ENCODE data around the gene GOLGA5. TPM values are rescaled to one million over a fixed set of nuclear protein-coding genes. Genes with fewer than 3 reads are reported as not detected.
A peak's percentile ranks its signal among the peaks of the same experiment; 100 is the strongest.
"Not testable (repeated sequence)": the region's sequence is repeated elsewhere in the genome, so short reads cannot be mapped to it uniquely, and the experiment has no call there.

The GOLGA5 gene
- total RNA-seq, 3 donors from 2014 or later: 41.4 to 52.1 (median 49.8) TPM

DNA sequence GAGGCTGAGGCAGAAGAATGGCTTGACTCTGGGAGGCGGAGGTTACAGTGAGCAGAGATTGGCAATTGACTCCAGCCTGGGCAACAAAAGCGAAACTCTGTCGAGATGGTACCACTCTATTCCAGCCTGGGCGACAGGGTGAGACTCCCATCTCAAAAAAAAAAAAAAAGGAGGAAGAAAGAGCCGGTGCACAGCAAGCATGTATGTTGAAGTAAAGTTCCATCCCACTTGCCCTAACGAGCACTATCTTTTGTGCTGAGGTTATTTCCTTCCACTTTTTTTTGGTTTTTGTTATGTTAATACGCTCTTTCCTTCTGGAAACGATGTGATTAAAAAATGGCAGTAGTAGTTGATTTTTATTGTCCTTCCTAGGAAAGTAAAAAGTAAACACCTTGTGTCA is 19.5 kb upstream of the GOLGA5 start:
- H3K36me3 ChIP-seq: no peaks in the 10 kb centered on the region
- no peak overlapping the region for H3K27ac ChIP-seq
- no peaks in the 10 kb centered on the region for H3K4me1 ChIP-seq
- no peak for TF ChIP-seq POLR2A (IDR thresholded peaks at IDR 0.05)
- TF ChIP-seq, protein P1, sequence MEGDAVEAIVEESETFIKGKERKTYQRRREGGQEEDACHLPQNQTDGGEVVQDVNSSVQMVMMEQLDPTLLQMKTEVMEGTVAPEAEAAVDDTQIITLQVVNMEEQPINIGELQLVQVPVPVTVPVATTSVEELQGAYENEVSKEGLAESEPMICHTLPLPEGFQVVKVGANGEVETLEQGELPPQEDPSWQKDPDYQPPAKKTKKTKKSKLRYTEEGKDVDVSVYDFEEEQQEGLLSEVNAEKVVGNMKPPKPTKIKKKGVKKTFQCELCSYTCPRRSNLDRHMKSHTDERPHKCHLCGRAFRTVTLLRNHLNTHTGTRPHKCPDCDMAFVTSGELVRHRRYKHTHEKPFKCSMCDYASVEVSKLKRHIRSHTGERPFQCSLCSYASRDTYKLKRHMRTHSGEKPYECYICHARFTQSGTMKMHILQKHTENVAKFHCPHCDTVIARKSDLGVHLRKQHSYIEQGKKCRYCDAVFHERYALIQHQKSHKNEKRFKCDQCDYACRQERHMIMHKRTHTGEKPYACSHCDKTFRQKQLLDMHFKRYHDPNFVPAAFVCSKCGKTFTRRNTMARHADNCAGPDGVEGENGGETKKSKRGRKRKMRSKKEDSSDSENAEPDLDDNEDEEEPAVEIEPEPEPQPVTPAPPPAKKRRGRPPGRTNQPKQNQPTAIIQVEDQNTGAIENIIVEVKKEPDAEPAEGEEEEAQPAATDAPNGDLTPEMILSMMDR (IDR thresholded peaks at IDR 0.05): no peak
- TF ChIP-seq POLR2AphosphoS5 (IDR thresholded peaks at IDR 0.05): no peak
- H3K27me3 ChIP-seq: no peaks in the 10 kb centered on the region
- H3K9me3 ChIP-seq: no peaks in the 10 kb centered on the region
- intact Hi-C loops (cut with DNase I; ENCODE audit: low total_unique reads): no loop called here
- no peak for DNase-seq (ENCODE audit: low spot score in 2 of 2)
- H3K4me3 ChIP-seq: no peak overlapping the region

DNA sequence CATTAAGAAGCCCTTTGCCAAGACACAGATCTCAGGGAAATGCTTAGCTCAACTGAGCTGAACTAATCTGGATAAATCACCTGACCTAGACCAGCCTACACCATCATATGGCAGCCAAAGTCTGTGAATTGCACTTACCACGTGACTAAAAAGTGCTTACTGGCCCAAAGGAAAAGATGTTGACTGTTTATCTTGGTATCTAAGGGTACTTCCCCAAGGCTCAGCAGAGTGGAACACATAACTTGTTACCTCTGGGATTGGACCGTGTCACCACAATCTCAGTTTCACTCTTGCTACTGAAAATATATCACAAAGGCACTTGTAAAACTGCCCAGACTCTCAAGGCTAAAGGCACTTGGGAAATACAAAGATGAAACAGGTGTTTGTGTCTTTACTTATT is 18.8 kb upstream of the GOLGA5 start:
- H3K4me3 ChIP-seq; DNase-seq (ENCODE audit: low spot score in 2 of 2); H3K36me3 ChIP-seq; H3K27me3 ChIP-seq; H3K9me3 ChIP-seq; H3K4me1 ChIP-seq; H3K27ac ChIP-seq; intact Hi-C loops (cut with DNase I; ENCODE audit: low total_unique reads): not testable (repeated sequence)

DNA sequence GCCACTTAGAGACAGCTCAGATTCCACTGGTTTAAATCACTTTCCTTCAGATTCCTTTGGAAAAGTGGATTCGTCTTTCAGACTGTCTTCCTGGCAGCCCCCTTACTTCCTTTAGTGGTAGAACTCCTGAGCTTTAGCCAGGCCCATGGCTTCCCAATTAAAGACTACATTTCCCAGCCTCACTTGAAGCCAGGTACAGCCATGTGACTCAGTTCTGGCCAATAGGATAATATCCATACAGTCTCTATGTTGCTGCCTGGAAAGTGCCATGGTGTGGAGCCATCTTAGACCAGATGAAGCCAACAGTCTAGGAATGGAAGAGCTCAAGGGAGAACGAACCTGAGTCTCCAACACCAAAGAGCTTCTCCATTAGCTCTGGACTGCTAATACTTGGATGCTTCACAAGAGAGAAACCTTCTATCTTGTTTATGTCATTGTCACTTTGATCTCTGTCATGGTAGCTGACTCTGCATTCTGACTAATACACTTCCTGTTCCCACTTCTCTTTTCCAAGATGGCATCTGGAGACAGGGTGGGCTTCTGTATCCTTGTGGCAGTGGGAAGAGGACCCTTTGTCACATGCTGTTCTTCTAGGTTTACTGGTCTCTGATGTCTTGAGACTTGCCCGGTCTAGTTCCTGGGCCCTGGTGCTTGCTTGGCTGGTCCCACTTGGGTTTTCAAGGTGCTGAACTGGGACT is 15.1 kb upstream of the GOLGA5 start:
- intact Hi-C loops (cut with DNase I; ENCODE audit: low total_unique reads); H3K27ac ChIP-seq; H3K4me1 ChIP-seq; H3K9me3 ChIP-seq; DNase-seq (ENCODE audit: low spot score in 2 of 2); H3K36me3 ChIP-seq; H3K4me3 ChIP-seq; H3K27me3 ChIP-seq: not testable (repeated sequence)

DNA sequence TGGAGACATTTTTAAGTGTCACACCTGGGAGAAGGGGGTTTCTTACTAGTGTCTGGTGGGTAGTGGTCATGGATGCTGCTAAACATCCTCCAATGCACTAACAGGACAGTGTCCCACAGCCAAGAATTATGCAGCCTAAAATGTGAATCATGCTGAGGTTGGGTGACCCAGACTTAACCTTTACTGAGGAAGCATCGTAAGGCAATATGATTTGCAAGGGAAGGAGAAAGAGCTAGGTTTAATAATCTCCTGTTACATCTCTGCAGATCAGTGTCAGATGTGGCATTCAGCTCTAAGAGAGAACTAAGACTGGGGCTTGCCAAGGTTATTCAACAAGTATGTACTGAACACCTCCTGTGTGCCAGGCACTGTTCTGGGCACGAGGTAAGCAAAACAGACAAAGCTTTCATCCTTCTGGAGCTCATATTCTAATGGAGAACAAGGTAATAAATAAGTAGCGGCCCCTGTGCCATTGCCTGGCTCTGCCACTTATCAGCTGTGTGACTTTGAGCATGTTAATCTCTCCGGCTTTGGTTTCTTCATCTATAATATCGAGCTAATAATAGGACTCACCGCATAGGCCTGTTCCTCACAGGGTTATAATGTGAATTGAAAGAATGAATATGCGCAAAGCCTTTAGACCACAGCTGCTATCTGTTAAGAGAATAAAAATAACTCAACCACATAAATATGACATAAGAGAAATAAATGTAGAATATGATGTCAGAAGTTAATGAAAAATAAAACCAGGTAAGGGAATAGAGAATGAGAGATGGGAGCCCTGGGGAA is 13.5 kb upstream of the GOLGA5 start:
- H3K4me3 ChIP-seq: no peak overlapping the region
- no peaks in the 10 kb centered on the region for H3K27me3 ChIP-seq
- no peaks in the 10 kb centered on the region for H3K36me3 ChIP-seq
- intact Hi-C loops (cut with DNase I; ENCODE audit: low total_unique reads): loop anchor here (10.0 kb wide), 2 partner anchors 96 to 946 kb away; no protein-coding TSS in a partner anchor
- no peak for TF ChIP-seq POLR2AphosphoS5 (IDR thresholded peaks at IDR 0.05)
- TF ChIP-seq POLR2A (IDR thresholded peaks at IDR 0.05): no peak
- TF ChIP-seq, protein P1 (IDR thresholded peaks at IDR 0.05): no peak
- no peak for DNase-seq (ENCODE audit: low spot score in 2 of 2)
- no peak overlapping the region for H3K27ac ChIP-seq
- H3K4me1 ChIP-seq: no peaks in the 10 kb centered on the region
- H3K9me3 ChIP-seq: no peaks in the 10 kb centered on the region

DNA sequence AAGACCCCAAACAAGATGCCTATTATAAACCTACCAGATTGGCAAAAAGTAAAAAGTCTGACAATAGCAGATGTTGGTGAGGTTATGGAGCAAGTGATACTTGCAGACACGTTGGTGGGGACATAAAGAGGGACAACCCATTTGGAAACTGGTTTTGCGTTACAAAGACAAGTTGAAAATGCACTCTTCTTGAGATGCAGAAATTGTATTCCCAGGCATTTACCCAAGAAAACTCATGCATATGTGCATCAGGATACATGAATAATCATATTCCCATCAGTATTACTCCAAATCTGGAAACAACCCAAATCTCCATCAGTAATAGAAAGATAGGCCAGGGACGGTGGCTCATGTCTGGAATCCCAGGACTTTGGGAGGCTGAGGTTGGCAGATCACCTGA is 12.8 kb upstream of the GOLGA5 start:
- no peaks in the 10 kb centered on the region for H3K27me3 ChIP-seq
- no peaks in the 10 kb centered on the region for H3K9me3 ChIP-seq
- H3K27ac ChIP-seq: no peak overlapping the region
- no peak for TF ChIP-seq POLR2A (IDR thresholded peaks at IDR 0.05)
- TF ChIP-seq, protein P1 (IDR thresholded peaks at IDR 0.05): no peak
- TF ChIP-seq POLR2AphosphoS5 (IDR thresholded peaks at IDR 0.05): no peak
- intact Hi-C loops (cut with DNase I; ENCODE audit: low total_unique reads): loop anchor here (10.0 kb wide), 2 partner anchors 97 to 947 kb away; no protein-coding TSS in a partner anchor
- DNase-seq (ENCODE audit: low spot score in 2 of 2): no peak
- H3K4me1 ChIP-seq: no peaks in the 10 kb centered on the region
- H3K4me3 ChIP-seq: no peak overlapping the region
- H3K36me3 ChIP-seq: no peaks in the 10 kb centered on the region

DNA sequence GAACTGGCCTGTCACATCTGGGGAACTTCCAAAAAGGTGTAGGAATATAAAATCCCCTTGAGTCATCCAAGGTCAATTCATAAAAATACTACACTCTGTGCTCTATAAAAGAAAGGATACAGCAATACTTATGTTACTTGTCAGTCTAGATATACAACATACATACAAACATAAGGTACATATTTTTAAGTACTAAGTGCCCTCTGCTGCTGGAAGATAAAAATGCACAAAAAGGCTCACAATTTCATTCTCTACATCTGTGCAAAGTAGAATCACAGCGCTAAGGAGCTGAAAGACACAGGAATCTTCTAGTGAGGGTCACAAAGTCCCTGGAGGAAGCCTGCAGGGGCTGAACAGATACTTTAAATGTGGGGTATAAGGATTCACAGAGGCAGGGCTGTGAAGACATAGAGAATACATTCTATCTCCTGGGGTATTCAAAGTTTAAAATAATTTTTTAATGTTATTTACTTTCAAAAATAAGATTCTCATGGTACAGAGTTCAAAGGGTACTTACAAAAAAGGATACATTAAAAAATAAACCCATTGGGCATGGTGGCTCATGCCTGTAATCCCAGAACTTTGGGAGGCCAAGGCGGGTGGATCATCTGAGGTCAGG is 10.2 kb upstream of the GOLGA5 start:
- intact Hi-C loops (cut with DNase I; ENCODE audit: low total_unique reads): loop anchor here (10.0 kb wide), 2 partner anchors 99 to 949 kb away; no protein-coding TSS in a partner anchor
- Histone ChIP-seq H3K27ac (no peak overlapping the region), H3K27me3 (no peaks in the 10 kb centered on the region), H3K36me3 (no peaks in the 10 kb centered on the region), H3K9me3 (peaks cover 0 to 4% of the 10 kb centered on the region in 2 donors), H3K4me3 (no peak overlapping the region), H3K4me1 (no peaks in the 10 kb centered on the region)
- no peak for DNase-seq (ENCODE audit: low spot score in 2 of 2)
- TF ChIP-seq, protein P1 (IDR thresholded peaks at IDR 0.05): peak; percentile 31 to 67 (median 50)
- TF ChIP-seq POLR2AphosphoS5 (IDR thresholded peaks at IDR 0.05): no peak
